ENCODE data around the gene PCDHAC1. TPM values are rescaled to one million over a fixed set of nuclear protein-coding genes. Genes with fewer than 3 reads are reported as not detected.

PCDHAC1 gene
- polyA plus RNA-seq, 1 of the 3 experiments (the other 2 are of a cell fraction): 0.08 TPM

GRCh38 chr5:140881889-140882590 lies 44.1 kb upstream of the PCDHAC1 start, which contains the start of gene PCDHA13:
TSS of gene PCDHA13 (plus strand) at chr5:140882124. CDS start at chr5:140882269, 145 bp downstream.
- Histone ChIP-seq H3K4me3 (ENCODE audit: low read depth in 2 of 2, low read length in 1 of 2) (no peak within 1 kb of the TSS), H3F3A (replicated peaks; ENCODE audit: insufficient read depth) (no peaks in the 10 kb centered on the region), H3K27ac (ENCODE audit: low read depth in 2 of 2, low read length in 1 of 2) (no peak within 1 kb of the TSS), H3K27me3 (ENCODE audit: insufficient read depth) (no peaks in the 10 kb centered on the region), H3K9me3 (no peaks in the 10 kb centered on the region; the same call in 1 of the 2 replicates), H3K4me1 (ENCODE audit: control insufficient read depth in 1 of 2, insufficient read depth in 2 of 2, low read depth in 1 of 2, low read length in 1 of 2) (no peaks in the 10 kb centered on the region; a peak in 1 of 4 replicates), H4K20me1 (ENCODE audit: insufficient read depth) (no peaks in the 10 kb centered on the region), H3K9me2 (no peaks in the 10 kb centered on the region), H3K4me2 (no peak within 1 kb of the TSS), H3K79me2 (ENCODE audit: insufficient read depth) (no peaks in the 10 kb centered on the region), H3K9ac (no peak within 1 kb of the TSS), H2AFZ (ENCODE audit: low read depth) (no peak within 1 kb of the TSS), H3K36me3 (replicated peaks in 1 of 2; ENCODE audit: control insufficient read depth in 1 of 2, insufficient read depth in 2 of 2, low read length in 1 of 2) (no peaks in the 10 kb centered on the region)
- ChIA-PET CTCF (interaction anchor here (0.9 to 3.8 kb wide), 4 partner anchors 17 to 158 kb away, joined by 3 to 20 read pairs (median 4); partner anchors contain the start of gene PCDHAC1), POLR2A (no interaction called here)
- TF ChIP-seq USF1 (IDR thresholded peaks at IDR 0.05; ENCODE audit: borderline replicate concordance, low read depth) (no peak), RCOR1 (IDR thresholded peaks at IDR 0.05; ENCODE audit: low read length) (no peak), TAF1 (IDR thresholded peaks at IDR 0.05; ENCODE audit: borderline replicate concordance, low read depth, low read length) (no peak), SMC3 (IDR thresholded peaks at IDR 0.05; ENCODE audit: low read depth, low read length) (no peak)
- TF ChIP-seq, protein P1, sequence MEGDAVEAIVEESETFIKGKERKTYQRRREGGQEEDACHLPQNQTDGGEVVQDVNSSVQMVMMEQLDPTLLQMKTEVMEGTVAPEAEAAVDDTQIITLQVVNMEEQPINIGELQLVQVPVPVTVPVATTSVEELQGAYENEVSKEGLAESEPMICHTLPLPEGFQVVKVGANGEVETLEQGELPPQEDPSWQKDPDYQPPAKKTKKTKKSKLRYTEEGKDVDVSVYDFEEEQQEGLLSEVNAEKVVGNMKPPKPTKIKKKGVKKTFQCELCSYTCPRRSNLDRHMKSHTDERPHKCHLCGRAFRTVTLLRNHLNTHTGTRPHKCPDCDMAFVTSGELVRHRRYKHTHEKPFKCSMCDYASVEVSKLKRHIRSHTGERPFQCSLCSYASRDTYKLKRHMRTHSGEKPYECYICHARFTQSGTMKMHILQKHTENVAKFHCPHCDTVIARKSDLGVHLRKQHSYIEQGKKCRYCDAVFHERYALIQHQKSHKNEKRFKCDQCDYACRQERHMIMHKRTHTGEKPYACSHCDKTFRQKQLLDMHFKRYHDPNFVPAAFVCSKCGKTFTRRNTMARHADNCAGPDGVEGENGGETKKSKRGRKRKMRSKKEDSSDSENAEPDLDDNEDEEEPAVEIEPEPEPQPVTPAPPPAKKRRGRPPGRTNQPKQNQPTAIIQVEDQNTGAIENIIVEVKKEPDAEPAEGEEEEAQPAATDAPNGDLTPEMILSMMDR (IDR thresholded peaks at IDR 0.05): no peak
- no peak for DNase-seq
- WGBS (ENCODE audit: low lambda C conversion rate): 90% methylated on average over 26 of the region's 35 CpGs

DNA sequence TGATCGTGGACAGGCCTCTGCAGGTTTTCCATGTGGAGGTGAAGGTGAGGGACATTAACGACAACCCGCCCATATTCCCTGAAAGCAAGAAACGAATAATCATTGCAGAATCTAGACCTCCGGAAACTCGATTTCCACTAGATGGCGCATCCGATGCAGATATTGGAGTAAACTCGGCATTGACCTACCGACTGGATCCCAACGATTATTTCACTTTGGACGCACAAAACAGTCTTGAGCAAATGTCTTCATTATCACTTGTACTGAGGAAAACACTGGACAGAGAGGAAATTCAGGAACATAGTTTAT lies 43.6 kb upstream of the PCDHAC1 start:
- Histone ChIP-seq H3K27me3 (ENCODE audit: insufficient read depth) (no peaks in the 10 kb centered on the region), H3K4me2 (no peak overlapping the region), H3F3A (replicated peaks; ENCODE audit: insufficient read depth) (no peaks in the 10 kb centered on the region), H3K27ac (ENCODE audit: low read depth in 2 of 2, low read length in 1 of 2) (no peak overlapping the region), H3K9me2 (no peaks in the 10 kb centered on the region), H3K4me1 (ENCODE audit: control insufficient read depth in 1 of 2, insufficient read depth in 2 of 2, low read depth in 1 of 2, low read length in 1 of 2) (no peaks in the 10 kb centered on the region; a peak in 1 of 4 replicates), H3K4me3 (ENCODE audit: low read depth in 2 of 2, low read length in 1 of 2) (no peak overlapping the region), H3K36me3 (replicated peaks in 1 of 2; ENCODE audit: control insufficient read depth in 1 of 2, insufficient read depth in 2 of 2, low read length in 1 of 2) (no peaks in the 10 kb centered on the region), H2AFZ (ENCODE audit: low read depth) (no peak overlapping the region), H3K9ac (no peak overlapping the region), H3K9me3 (no peaks in the 10 kb centered on the region; the same call in 1 of the 2 replicates), H3K79me2 (ENCODE audit: insufficient read depth) (no peaks in the 10 kb centered on the region), H4K20me1 (ENCODE audit: insufficient read depth) (no peaks in the 10 kb centered on the region)
- ChIA-PET POLR2A (no interaction called here), CTCF (interaction anchor here (0.7 to 1.3 kb wide), 4 partner anchors 17 to 43 kb away, joined by 3 to 4 read pairs (median 4); partner anchors contain the start of gene PCDHAC1)
- DNase-seq: peak; percentile 43
- TF ChIP-seq USF2 (IDR thresholded peaks at IDR 0.05; ENCODE audit: borderline replicate concordance, low read depth, low read length) (no peak), TEAD4 (IDR thresholded peaks at IDR 0.05; ENCODE audit: borderline replicate concordance, insufficient read depth) (no peak), RXRA (IDR thresholded peaks at IDR 0.05; ENCODE audit: borderline replicate concordance, low read depth) (no peak), RAD21 (IDR thresholded peaks at IDR 0.05; ENCODE audit: low read length) (peak; percentile 49), MXI1 (IDR thresholded peaks at IDR 0.05; ENCODE audit: low read depth, low read length) (no peak), CHD2 (IDR thresholded peaks at IDR 0.05; ENCODE audit: low read length, partially characterized antibody) (no peak), GABPA (IDR thresholded peaks at IDR 0.05; ENCODE audit: low read depth) (no peak), SMC3 (IDR thresholded peaks at IDR 0.05; ENCODE audit: low read depth, low read length) (peak; percentile 29; the same call in 1 of the 2 replicates), POLR2AphosphoS5 (IDR thresholded peaks at IDR 0.05; ENCODE audit: low read depth, low read length) (no peak), JUND (IDR thresholded peaks at IDR 0.05) (no peak), PBX3 (IDR thresholded peaks at IDR 0.05) (no peak)
- TF ChIP-seq, protein P2, sequence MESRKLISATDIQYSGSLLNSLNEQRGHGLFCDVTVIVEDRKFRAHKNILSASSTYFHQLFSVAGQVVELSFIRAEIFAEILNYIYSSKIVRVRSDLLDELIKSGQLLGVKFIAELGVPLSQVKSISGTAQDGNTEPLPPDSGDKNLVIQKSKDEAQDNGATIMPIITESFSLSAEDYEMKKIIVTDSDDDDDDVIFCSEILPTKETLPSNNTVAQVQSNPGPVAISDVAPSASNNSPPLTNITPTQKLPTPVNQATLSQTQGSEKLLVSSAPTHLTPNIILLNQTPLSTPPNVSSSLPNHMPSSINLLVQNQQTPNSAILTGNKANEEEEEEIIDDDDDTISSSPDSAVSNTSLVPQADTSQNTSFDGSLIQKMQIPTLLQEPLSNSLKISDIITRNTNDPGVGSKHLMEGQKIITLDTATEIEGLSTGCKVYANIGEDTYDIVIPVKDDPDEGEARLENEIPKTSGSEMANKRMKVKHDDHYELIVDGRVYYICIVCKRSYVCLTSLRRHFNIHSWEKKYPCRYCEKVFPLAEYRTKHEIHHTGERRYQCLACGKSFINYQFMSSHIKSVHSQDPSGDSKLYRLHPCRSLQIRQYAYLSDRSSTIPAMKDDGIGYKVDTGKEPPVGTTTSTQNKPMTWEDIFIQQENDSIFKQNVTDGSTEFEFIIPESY (IDR thresholded peaks at IDR 0.05; ENCODE audit: borderline replicate concordance, low read depth): no peak
- 81% methylated on average over 12 of the region's 12 CpGs for WGBS (ENCODE audit: low lambda C conversion rate)
